Measurements from ENCODE around the gene MGLL.

Gene MGLL

DNA sequence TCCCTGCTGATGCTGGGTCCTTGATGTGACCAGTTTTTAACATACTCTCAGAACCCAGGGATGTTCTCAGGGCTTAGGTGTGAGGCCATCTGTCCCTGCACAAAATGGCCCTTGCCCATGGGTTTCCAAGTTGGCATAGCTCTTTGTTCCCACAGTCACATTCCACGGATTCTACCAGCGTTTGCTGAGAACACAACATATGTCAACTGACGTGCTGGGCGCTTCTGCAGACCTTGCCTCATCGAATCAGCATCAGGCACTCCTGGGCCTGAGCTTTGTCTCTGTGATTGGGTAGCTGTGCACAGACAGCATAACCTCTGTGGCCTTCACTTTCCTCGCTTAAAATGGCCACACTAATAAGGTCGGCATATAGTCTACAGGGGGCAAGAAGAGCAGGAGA lies 69.0 kb downstream of the MGLL start:
- no peak for DNase-seq

DNA sequence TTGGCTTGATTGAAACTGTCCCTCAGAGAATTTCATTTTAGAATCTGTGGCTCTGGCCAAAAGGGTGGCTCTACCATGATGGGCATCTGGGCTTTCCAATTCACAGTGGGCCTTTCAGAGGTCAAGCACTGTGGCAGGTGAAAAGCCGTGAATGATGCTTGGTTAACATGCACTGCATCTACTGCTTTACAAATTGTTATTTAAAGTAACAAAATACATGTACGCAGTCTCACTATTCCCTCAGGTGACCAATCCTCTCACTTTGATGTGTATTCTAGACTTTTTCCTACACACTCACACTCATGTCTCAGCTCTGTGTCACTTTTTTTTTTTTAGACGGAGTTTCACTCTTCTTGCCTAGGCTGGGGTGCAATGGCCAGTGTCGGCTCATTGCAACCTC lies 70.5 kb downstream of the MGLL start:
- DNase-seq = no peak

DNA sequence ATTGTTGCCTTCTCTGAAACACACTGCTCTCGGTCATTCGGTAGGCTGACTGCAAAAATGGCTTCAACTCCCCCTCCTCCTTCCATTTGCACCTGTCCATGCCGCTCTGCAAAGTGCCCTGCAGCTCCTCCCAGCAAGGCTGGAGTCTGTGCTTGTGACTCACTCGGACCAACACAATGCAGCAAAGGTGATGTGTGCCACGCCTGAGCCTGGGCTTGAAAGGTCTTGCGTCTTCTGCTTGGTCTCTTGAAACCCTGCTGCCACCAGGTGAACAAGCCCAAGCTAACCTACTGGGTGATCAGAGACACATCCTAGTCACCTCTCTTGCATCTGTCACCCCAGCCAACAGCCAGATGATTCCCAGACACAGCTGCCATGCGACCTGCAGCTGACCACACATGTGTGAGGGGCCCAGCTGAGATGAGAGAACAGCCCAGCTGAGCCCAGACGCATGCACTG lies 71.1 kb downstream of the MGLL start:
- DNase-seq = no peak

GRCh38 chr3:127750226-127751031 lies 71.9 kb downstream of the MGLL start:
- peak; percentile 85 for DNase-seq

GRCh38 chr3:127749787-127750225 lies 72.5 kb downstream of the MGLL start:
- DNase-seq = no peak

- no peak for DNase-seq
These were observed 73.0 kb downstream of the MGLL start for GRCh38 chr3:127749361-127749760.

GRCh38 chr3:127748754-127749327 lies 73.5 kb downstream of the MGLL start:
- DNase-seq = no peak

- peak; percentile 87 for DNase-seq
These were observed 74.4 kb downstream of the MGLL start for GRCh38 chr3:127747751-127748521.

DNA sequence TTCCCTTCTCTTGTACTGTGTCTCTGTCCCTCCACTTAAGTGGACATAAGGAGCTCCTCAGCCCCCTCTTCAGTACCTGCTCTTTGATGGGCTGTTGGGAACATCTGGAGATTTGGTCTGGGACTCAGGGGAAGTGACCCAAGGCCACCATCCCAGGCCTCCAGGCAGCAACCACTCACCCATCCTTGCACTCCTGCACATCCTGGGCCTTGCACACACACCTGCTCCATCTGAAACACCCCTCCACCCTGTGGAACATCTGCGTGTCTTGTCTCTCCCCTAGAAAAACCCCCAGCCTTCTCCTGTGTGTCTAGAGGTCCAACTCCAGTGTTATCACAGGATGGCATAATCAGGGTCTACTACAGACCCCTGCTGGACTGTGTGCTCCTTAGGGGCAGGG lies 75.2 kb downstream of the MGLL start:
- no peak for DNase-seq

DNA sequence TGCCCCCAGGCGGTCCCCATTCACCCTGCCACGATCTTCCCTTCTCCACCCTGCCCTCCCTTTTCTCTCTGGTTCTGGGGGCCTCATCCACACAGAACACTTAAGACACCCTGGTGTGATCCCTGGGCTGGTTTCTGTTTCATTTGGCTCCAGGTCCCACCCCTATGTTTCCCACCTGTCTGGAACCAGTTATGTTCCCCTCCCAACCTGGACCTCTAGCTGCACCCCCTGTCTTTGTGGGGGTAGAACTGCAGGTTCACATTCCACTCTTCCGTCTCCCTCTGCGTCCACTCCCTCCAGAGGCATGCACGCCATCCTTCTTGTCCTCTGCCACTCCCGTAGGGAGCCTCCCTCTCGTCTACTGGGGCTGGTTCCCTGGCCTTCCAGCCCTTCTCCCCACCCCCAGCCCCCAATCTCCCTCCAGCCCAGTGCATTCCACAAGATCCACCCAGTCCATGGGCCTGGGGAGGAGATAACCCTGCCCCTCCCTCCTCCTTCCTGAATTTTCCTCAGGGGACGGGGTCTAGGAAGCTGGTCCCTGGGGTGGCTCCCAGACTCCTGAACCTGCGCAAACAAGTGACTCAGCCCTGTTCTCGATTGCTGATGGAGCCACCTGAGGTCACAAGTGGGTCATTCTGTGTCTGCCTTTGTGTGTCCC lies 75.8 kb downstream of the MGLL start:
- DNase-seq = no peak

GRCh38 chr3:127745656-127746399 lies 76.5 kb downstream of the MGLL start:
- no peak for DNase-seq

GRCh38 chr3:127744875-127745274 lies 77.4 kb downstream of the MGLL start:
- no peak for DNase-seq

GRCh38 chr3:127744253-127744815 lies 78.0 kb downstream of the MGLL start:
- no peak for DNase-seq

GRCh38 chr3:127743351-127744252 lies 78.7 kb downstream of the MGLL start:
- no peak for DNase-seq

GRCh38 chr3:127742580-127742979 lies 79.7 kb downstream of the MGLL start:
- DNase-seq = no peak

DNA sequence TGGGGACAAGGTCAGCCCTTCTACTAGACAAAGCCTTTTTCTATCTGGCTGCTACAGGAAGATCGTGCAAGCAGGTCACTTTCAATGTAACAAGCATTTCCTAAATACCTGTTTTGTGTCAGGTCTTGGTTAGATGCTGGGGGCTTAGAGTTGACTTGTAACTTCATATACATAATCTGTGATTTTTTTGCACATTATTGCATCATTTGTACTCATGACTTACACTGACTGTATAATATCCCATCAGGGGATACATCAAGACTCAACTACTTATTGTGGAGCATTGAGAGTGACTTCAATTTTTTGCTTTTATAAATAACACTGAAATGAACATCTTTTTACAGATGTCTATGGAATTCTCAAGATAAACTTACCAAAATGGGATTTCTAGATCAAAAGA lies 80.6 kb downstream of the MGLL start:
- no peak for DNase-seq

DNA sequence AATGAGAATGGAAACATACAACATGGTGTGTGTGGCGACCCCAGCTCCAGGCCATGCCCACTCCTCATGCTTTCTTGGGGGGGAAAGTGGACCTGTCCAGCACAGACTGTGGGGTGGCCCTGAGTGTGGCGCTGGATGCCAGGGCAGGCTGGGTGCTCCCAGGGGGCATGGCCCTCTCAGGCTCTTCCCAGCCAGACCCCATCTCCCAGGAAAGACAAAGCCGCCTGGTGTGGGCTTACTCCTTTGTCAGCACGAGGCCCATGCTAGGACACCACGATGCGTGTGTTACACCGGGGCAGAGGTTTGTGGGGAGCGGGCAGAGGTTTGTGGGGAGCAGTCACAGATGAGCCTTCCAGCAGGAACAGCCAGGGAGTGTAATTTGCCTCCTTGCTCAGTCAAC lies 81.1 kb downstream of the MGLL start:
- no peak for DNase-seq

DNA sequence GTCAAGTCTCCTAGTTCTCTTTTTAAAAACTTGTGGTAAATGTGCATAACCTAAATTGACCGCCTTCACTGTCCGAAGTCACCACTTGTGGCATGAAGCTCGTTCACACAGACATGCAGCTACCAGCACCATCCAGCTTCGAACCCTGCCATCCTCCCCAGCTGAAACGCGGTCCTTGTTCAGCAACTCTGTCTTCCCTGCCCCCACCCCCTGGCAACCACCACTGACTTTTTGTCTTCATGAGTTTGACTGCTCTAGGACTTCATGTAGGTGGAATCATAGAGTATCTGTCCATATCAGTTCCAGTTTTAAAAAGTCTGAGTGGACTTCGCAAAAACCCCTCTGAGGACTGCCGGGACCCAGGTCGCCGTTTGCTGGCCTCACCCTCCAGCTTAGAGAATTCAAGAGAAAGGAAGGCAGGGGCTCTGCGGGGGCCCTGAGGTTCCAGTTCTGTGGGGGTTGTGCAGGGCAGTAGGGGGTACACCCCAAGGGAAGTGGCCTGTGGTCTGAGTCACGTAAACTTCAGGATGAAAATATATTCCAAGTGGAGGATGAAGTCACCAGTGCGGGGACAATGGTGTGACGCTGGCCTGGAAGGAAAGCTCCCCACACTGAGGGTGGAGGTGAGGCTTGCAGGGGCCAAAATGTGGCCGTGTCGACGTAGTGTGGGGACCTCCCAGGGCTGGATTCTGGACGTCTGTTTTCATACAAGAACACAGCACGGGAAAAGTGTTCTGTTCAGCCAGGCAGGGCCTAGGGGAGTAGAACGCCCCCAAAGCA lies 82.0 kb downstream of the MGLL start:
- DNase-seq = no peak

DNA sequence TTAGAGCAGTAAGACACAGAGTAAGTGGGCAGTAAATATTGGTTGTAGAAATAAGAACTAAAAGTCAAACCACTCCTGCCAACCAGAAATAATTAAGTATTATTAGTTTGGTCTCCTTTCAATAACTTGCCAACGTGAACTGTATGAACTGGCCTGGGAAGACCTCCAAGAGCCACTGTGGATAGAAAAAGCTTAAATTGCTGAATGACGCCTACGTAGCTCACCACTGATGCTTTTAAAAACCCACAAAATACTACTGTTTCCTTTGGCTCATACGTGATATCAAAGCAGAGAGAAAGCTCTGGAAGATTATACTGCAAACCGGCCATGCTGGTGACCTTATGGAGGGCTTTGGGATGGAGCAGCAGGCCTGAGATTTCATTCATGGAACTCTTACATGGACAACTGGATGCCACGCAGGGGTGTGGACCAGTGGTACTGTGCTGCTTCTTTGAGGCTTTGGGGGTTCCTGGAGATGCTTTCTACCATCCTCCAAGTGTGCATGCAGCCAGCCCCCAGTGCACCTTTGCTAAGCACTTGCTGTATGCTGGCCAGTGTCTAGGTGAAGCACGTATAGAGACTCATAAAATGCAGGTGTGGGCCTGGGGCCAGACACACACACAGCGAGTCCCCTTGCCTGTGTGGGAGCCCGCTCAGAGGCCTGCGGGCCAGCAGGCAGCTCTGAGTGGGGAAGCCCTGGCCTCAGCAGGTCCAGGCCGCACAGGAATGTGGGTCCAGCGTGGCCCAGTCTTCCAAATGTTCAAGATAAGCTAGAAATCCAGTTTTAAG lies 82.8 kb downstream of the MGLL start:
- no peak for DNase-seq

Measured in fibroblast of skin of abdomen (primary cell).